Testis (tissue), 2 donors: ENCODE measurements around the gene EDN3.

Experiments used
- POLR2A ChIP-seq: fragments of 450-650 bp; IDR thresholded peaks from one replicate; pipeline ENCODE4 v1.6.1; 2017; ENCODE audit warnings: antibody characterized with exemption, mild to moderate bottlenecking, moderate library complexity
- TF ChIP-seq, protein P1 (sequence below), 3 experiments: fragments of 450-650 bp in 2 of 3; fragments of 200-600 bp in 1 of 3; sonication (generic) in 1 of 3; IDR thresholded peaks; one replicate each; pipeline ENCODE4 v1.5.1; 2016 to 2019; ENCODE audit warnings: antibody characterized with exemption in 3 of 3, mild to moderate bottlenecking in 2 of 3, moderate library complexity in 1 of 3

GRCh38 chr20:59331721-59332329 is 31.4 kb downstream of the EDN3 start:
- TF ChIP-seq, protein P1, sequence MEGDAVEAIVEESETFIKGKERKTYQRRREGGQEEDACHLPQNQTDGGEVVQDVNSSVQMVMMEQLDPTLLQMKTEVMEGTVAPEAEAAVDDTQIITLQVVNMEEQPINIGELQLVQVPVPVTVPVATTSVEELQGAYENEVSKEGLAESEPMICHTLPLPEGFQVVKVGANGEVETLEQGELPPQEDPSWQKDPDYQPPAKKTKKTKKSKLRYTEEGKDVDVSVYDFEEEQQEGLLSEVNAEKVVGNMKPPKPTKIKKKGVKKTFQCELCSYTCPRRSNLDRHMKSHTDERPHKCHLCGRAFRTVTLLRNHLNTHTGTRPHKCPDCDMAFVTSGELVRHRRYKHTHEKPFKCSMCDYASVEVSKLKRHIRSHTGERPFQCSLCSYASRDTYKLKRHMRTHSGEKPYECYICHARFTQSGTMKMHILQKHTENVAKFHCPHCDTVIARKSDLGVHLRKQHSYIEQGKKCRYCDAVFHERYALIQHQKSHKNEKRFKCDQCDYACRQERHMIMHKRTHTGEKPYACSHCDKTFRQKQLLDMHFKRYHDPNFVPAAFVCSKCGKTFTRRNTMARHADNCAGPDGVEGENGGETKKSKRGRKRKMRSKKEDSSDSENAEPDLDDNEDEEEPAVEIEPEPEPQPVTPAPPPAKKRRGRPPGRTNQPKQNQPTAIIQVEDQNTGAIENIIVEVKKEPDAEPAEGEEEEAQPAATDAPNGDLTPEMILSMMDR (IDR thresholded peaks at IDR 0.05) = no peak
- no peak for TF ChIP-seq POLR2A
